BE2C (cell line): ENCODE results near the gene DCLRE1A.

Experiments
- DNase-seq: peaks from one replicate; pipeline ENCODE4 v3.0.0-alpha.2; 2020
- H3K27me3 ChIP-seq: fragments of 250-450 bp; sonication (Bioruptor Pico); 2 replicates; pipeline ENCODE4 v1.5.1; 2020; ENCODE audit warnings: mild to moderate bottlenecking
- H3K36me3 ChIP-seq: fragments of 250-450 bp; sonication (Bioruptor Pico); 2 replicates; pipeline ENCODE4 v1.5.1; 2020; ENCODE audit warnings: mild to moderate bottlenecking
- H3K4me1 ChIP-seq: fragments of 250-450 bp; sonication (Bioruptor Pico); 2 replicates; pipeline ENCODE4 v1.5.1; 2020
- H3K4me3 ChIP-seq: 2 replicates; pipeline ENCODE4 v1.5.1; 2011; ENCODE audit warnings: low read depth, low read length
- H3K9me3 ChIP-seq: fragments of 250-450 bp; sonication (Bioruptor Pico); 2 replicates; pipeline ENCODE4 v1.5.1; 2020
- CTCF ChIP-seq: IDR thresholded peaks from 2 replicates; pipeline ENCODE4 v1.5.1; 2012; ENCODE audit warnings: mild to moderate bottlenecking, low read depth, low read length

Gene DCLRE1A

GRCh38 chr10:113879691-113880090 lies 25.8 kb upstream of the DCLRE1A start:
- H3K9me3 ChIP-seq, result no peaks in the 10 kb centered on the region
- H3K4me3 ChIP-seq, result no peak overlapping the region
- no peaks in the 10 kb centered on the region for H3K27me3 ChIP-seq
- H3K36me3 ChIP-seq, result peaks cover 5% of the 10 kb centered on the region; the same call in 1 of the 2 replicates
- DNase-seq, result no peak
- no peaks in the 10 kb centered on the region for H3K4me1 ChIP-seq
- TF ChIP-seq CTCF, result no peak

- Histone ChIP-seq H3K4me1 (no peaks in the 10 kb centered on the region), H3K9me3 (no peaks in the 10 kb centered on the region), H3K4me3 (no peak overlapping the region), H3K36me3 (peaks cover 5% of the 10 kb centered on the region; the same call in 1 of the 2 replicates), H3K27me3 (no peaks in the 10 kb centered on the region)
- no peak for DNase-seq
- no peak for TF ChIP-seq CTCF
These were observed 22.6 kb upstream of the DCLRE1A start for GRCh38 chr10:113876461-113876860.

GRCh38 chr10:113875212-113875611 lies 21.3 kb upstream of the DCLRE1A start:
- DNase-seq, result no peak
- Histone ChIP-seq H3K9me3 (no peaks in the 10 kb centered on the region), H3K27me3 (no peaks in the 10 kb centered on the region), H3K4me1 (no peaks in the 10 kb centered on the region), H3K36me3 (peaks cover 5% of the 10 kb centered on the region; the same call in 1 of the 2 replicates), H3K4me3 (no peak overlapping the region)
- TF ChIP-seq CTCF, result no peak

GRCh38 chr10:113872139-113873030 lies 18.5 kb upstream of the DCLRE1A start:
- Histone ChIP-seq H3K27me3 (no peaks in the 10 kb centered on the region), H3K36me3 (peaks cover 5% of the 10 kb centered on the region; the same call in 1 of the 2 replicates), H3K4me1 (no peaks in the 10 kb centered on the region), H3K9me3 (no peaks in the 10 kb centered on the region), H3K4me3 (no peak overlapping the region)
- no peak for DNase-seq
- no peak for TF ChIP-seq CTCF

- no peaks in the 10 kb centered on the region for H3K4me1 ChIP-seq
- no peak for DNase-seq
- no peak for TF ChIP-seq CTCF
- H3K9me3 ChIP-seq, result no peaks in the 10 kb centered on the region
- H3K27me3 ChIP-seq, result no peaks in the 10 kb centered on the region
- no peak overlapping the region for H3K4me3 ChIP-seq
- no peaks in the 10 kb centered on the region for H3K36me3 ChIP-seq
These were observed 15.9 kb upstream of the DCLRE1A start for GRCh38 chr10:113869789-113870188.

GRCh38 chr10:113867904-113868303 lies 14.0 kb upstream of the DCLRE1A start:
- Histone ChIP-seq H3K4me1 (no peaks in the 10 kb centered on the region), H3K36me3 (peaks cover 10% of the 10 kb centered on the region), H3K27me3 (no peaks in the 10 kb centered on the region), H3K4me3 (no peak overlapping the region), H3K9me3 (no peaks in the 10 kb centered on the region)
- no peak for DNase-seq
- no peak for TF ChIP-seq CTCF
